Measurements from ENCODE around the gene UBTD1. TPM values are rescaled to one million over a fixed set of nuclear protein-coding genes. Genes with fewer than 3 reads are reported as not detected.

UBTD1 gene
- total RNA-seq, 1 donor from 2014 or later: 33.0 TPM

DNA sequence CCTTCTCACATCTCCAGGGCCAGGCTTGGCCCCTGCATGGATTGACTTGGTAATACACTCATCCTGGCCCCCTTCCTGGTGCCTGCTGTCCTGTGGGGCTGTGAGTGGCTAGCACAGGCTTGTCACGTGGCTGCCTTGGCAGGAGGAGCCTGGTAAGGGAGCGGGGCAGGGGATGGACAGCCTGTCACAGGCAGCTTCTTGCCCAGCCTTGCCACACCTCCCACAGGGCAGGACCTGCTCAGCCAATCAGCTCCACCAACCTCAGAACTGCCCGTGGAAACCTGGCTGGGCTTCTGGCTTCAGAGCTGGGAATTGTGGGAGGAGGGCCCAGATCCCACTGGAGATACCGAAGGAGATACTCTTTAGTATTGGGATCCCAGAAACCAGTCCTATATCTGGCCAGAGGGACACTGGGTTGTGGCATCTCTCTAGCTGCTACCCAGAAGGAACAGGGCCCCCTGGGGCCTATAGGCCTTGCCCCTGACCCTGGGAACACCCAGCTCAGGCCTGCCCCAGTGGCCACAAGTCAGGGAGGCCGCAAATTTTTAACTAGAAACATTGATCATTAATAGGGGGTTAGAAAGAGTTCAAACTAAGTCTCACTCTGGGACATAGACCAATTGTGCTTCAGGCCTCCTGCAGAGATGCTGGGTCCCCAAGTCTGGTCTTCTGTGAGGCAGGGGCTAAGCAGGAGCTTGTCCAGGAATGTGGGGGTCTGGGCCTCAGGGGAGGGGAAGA lies 85.5 kb downstream of the UBTD1 start, which contains the start of gene HOGA1:
TSS of gene HOGA1 (plus strand) at position 330 of the 738 bp plus-strand sequence. CDS start at position 645, 315 bp downstream.
- H3K4me1 ChIP-seq: peaks cover 3 to 12% of the 10 kb centered on the region in 2 donors
- DNase-seq (ENCODE audit: low spot score in 2 of 2): peak; percentile 61 to 91
- H3K27ac ChIP-seq: peak within 1 kb of the TSS; percentile 70 to 82
- no peaks in the 10 kb centered on the region for H3K36me3 ChIP-seq
- intact Hi-C loops (cut with DNase I): no loop called here
- H3K27me3 ChIP-seq: no peaks in the 10 kb centered on the region
- TF ChIP-seq, protein P1, sequence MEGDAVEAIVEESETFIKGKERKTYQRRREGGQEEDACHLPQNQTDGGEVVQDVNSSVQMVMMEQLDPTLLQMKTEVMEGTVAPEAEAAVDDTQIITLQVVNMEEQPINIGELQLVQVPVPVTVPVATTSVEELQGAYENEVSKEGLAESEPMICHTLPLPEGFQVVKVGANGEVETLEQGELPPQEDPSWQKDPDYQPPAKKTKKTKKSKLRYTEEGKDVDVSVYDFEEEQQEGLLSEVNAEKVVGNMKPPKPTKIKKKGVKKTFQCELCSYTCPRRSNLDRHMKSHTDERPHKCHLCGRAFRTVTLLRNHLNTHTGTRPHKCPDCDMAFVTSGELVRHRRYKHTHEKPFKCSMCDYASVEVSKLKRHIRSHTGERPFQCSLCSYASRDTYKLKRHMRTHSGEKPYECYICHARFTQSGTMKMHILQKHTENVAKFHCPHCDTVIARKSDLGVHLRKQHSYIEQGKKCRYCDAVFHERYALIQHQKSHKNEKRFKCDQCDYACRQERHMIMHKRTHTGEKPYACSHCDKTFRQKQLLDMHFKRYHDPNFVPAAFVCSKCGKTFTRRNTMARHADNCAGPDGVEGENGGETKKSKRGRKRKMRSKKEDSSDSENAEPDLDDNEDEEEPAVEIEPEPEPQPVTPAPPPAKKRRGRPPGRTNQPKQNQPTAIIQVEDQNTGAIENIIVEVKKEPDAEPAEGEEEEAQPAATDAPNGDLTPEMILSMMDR (IDR thresholded peaks at IDR 0.05): no peak
- peak within 1 kb of the TSS; percentile 12 to 40 for H3K4me3 ChIP-seq
- no peaks in the 10 kb centered on the region for H3K9me3 ChIP-seq

DNA sequence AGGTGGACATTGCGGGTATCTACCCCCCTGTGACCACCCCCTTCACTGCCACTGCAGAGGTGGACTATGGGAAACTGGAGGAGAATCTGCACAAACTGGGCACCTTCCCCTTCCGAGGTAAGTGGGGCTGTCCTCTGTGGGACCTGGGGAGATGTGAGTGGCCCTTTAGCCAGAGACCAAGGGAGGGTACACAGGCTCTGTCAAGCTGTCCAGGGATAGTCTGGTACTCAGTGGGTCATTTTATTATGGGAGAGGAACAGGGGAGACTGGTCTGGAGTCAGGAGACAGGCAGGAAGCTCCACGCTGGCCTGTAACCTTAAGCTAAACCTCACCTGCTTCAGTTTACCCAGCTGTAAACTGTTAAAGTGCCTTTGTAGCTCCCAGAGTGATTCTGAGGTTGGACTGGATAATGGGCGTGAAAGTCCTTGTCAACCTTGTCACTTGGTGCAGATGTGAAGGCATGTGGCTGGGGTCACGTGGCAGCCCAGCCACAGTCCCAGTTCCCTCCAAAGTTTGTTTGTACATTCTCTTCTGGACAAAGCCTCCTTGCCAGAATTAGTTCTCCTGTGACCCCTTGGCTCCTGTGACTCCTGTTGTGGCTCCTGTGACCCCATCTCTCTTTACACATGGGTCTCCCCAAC lies 86.2 kb downstream of the UBTD1 start:
- H3K27ac ChIP-seq: peak overlapping the region; percentile 70 to 82
- H3K4me1 ChIP-seq: peaks cover 3 to 12% of the 10 kb centered on the region in 2 donors
- intact Hi-C loops (cut with DNase I): no loop called here
- H3K4me3 ChIP-seq: peak overlapping the region; percentile 12 to 40
- no peaks in the 10 kb centered on the region for H3K9me3 ChIP-seq
- TF ChIP-seq, protein P1 (IDR thresholded peaks at IDR 0.05): no peak
- H3K27me3 ChIP-seq: no peaks in the 10 kb centered on the region
- no peaks in the 10 kb centered on the region for H3K36me3 ChIP-seq
- no peak for DNase-seq (ENCODE audit: low spot score in 2 of 2)

- Histone ChIP-seq H3K9me3 (no peaks in the 10 kb centered on the region), H3K4me1 (peaks cover 3 to 12% of the 10 kb centered on the region in 2 donors), H3K36me3 (no peaks in the 10 kb centered on the region), H3K27ac (peak overlapping the region in 1 of 2 donors; percentile 82), H3K27me3 (no peaks in the 10 kb centered on the region), H3K4me3 (peak overlapping the region in 1 of 2 donors; percentile 12)
- DNase-seq (ENCODE audit: low spot score in 2 of 2): no peak
- TF ChIP-seq, protein P1 (IDR thresholded peaks at IDR 0.05): no peak
- intact Hi-C loops (cut with DNase I): no loop called here
Measured at GRCh38 chr10:97585439-97585811, 86.7 kb downstream of the UBTD1 start.

- TF ChIP-seq, protein P1 (IDR thresholded peaks at IDR 0.05): no peak
- Histone ChIP-seq H3K36me3 (no peaks in the 10 kb centered on the region), H3K9me3 (no peaks in the 10 kb centered on the region), H3K27ac (no peak overlapping the region), H3K27me3 (no peaks in the 10 kb centered on the region), H3K4me1 (peaks cover 3 to 12% of the 10 kb centered on the region in 2 donors), H3K4me3 (no peak overlapping the region)
- no peak for DNase-seq (ENCODE audit: low spot score in 2 of 2)
- intact Hi-C loops (cut with DNase I): no loop called here
Measured at GRCh38 chr10:97587183-97587582, 88.5 kb downstream of the UBTD1 start.

GRCh38 chr10:97589479-97589878 lies 90.8 kb downstream of the UBTD1 start, which contains the start of gene C10orf62:
C10orf62 (plus strand) TSS chr10:97589721; CDS start chr10:97589898, 177 bp downstream.
- Histone ChIP-seq H3K36me3 (no peaks in the 10 kb centered on the region), H3K27me3 (no peaks in the 10 kb centered on the region), H3K4me1 (peaks cover 3 to 19% of the 10 kb centered on the region in 2 donors), H3K27ac (no peak within 1 kb of the TSS), H3K4me3 (no peak within 1 kb of the TSS), H3K9me3 (no peaks in the 10 kb centered on the region)
- TF ChIP-seq, protein P1 (IDR thresholded peaks at IDR 0.05): no peak
- no peak for DNase-seq (ENCODE audit: low spot score in 2 of 2)
- intact Hi-C loops (cut with DNase I): no loop called here

All from ascending aorta (tissue), 2 donors.